ES-I3 (cell line): ENCODE data around the gene CD81.
"Not testable (repeated sequence)": the region's sequence is repeated elsewhere in the genome, so short reads cannot be mapped to it uniquely, and the experiment has no call there.

Experiments
- H3K36me3 ChIP-seq: 2 replicates; pipeline ENCODE4 v1.6.1; 2013; ENCODE audit warnings: mild to moderate bottlenecking, low read length, control low read depth, moderate library complexity; ENCODE audit not compliant: insufficient read depth
- H3K4me1 ChIP-seq: 2 replicates; pipeline ENCODE4 v1.6.1; 2013; ENCODE audit warnings: mild to moderate bottlenecking, control low read depth, low read length; ENCODE audit not compliant: insufficient read depth
- H3K9ac ChIP-seq: 2 replicates; pipeline ENCODE4 v1.6.1; 2013; ENCODE audit warnings: low read depth, mild to moderate bottlenecking, low read length, moderate library complexity
- H3K9me3 ChIP-seq: 2 replicates; pipeline ENCODE4 v1.6.1; 2013; ENCODE audit warnings: mild to moderate bottlenecking, low read length, moderate library complexity; ENCODE audit not compliant: control insufficient read depth, insufficient read depth

CD81 gene

GRCh38 chr11:2363130-2363529 is 14.0 kb upstream of the CD81 start:
- Histone ChIP-seq H3K4me1 (no peaks in the 10 kb centered on the region), H3K9ac (no peak overlapping the region), H3K9me3 (no peaks in the 10 kb centered on the region), H3K36me3 (no peaks in the 10 kb centered on the region)

- Histone ChIP-seq H3K9ac (no peak overlapping the region), H3K36me3 (no peaks in the 10 kb centered on the region), H3K9me3 (no peaks in the 10 kb centered on the region), H3K4me1 (no peaks in the 10 kb centered on the region)
Measured at GRCh38 chr11:2363577-2364370, 13.3 kb upstream of the CD81 start.

DNA sequence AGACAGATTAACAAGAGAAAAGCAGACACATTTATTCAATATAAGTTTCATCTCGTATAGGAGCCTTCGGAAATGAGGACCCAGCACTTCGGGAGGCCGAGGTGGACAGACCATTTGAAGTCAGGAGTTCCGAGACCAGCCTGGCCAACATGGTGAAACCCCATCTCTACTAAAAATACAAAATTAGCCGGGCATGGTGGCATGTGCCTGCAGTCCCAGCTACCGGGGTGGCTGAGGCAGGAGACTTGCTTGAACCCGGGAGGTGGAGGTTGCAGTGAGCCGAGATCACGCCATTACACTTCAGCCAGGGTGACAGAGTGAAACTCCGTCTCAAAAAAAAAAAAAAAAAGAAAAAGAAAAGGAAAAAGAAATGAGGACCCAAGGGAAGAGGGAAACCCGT is 12.7 kb upstream of the CD81 start:
- not testable (repeated sequence) for H3K9ac ChIP-seq, H3K9me3 ChIP-seq, H3K36me3 ChIP-seq, H3K4me1 ChIP-seq

DNA sequence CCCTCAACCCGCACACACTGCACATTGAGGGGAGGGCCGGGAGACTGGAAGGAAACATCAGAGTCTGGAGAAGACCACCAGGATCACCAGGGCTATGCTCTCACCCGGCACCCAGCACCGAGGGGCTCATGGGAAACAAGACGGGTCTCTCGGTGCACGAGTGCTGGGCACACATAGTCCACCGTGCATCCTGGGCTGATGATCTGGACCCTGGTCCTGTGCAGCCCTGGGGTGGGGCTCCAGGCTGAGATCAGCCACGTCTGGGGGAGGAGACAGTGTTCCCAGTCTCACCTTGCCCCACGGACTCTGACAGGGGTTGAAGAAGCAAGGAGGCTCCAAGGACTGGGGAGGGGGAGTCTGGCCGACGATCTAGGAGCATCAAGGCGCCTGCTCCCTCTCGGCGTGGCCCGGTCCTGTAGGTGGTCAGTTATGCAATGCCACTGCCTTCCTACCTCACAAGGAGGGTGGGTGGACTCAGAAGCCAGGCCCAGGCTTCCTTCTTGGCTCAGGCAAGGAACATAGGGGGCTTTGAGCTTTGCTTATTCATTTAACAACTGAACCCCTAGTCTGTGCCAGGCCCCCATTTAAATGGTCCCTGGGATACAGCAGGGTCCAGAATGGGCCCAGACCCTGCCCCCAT is 11.4 kb upstream of the CD81 start:
- Histone ChIP-seq H3K4me1 (no peaks in the 10 kb centered on the region), H3K9ac (no peak overlapping the region), H3K36me3 (no peaks in the 10 kb centered on the region), H3K9me3 (no peaks in the 10 kb centered on the region)

GRCh38 chr11:2366276-2366675 is 10.8 kb upstream of the CD81 start:
- Histone ChIP-seq H3K9ac (no peak overlapping the region), H3K9me3 (no peaks in the 10 kb centered on the region), H3K4me1 (no peaks in the 10 kb centered on the region), H3K36me3 (no peaks in the 10 kb centered on the region)

DNA sequence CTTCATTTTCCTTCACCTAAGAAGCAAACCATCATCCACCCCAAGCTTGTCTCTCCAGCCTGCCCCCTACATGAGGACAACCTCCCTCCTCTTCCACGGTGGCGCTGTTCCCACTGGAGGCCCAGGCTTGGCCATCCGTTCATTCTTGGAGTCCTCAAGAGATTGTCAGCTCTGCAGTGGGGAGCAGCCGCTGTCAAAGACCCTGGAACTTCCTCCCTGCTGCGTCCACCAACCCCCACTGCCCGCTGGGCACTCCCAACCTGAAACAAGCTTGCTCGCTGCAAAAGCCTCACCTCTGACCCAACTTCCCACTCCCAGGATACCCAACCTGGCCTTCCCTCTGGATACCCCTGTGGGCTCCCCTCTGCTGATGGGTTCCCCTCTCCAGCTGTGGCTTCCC is 10.4 kb upstream of the CD81 start:
- no peaks in the 10 kb centered on the region for H3K9me3 ChIP-seq
- H3K4me1 ChIP-seq = no peaks in the 10 kb centered on the region
- H3K36me3 ChIP-seq = no peaks in the 10 kb centered on the region
- no peak overlapping the region for H3K9ac ChIP-seq

DNA sequence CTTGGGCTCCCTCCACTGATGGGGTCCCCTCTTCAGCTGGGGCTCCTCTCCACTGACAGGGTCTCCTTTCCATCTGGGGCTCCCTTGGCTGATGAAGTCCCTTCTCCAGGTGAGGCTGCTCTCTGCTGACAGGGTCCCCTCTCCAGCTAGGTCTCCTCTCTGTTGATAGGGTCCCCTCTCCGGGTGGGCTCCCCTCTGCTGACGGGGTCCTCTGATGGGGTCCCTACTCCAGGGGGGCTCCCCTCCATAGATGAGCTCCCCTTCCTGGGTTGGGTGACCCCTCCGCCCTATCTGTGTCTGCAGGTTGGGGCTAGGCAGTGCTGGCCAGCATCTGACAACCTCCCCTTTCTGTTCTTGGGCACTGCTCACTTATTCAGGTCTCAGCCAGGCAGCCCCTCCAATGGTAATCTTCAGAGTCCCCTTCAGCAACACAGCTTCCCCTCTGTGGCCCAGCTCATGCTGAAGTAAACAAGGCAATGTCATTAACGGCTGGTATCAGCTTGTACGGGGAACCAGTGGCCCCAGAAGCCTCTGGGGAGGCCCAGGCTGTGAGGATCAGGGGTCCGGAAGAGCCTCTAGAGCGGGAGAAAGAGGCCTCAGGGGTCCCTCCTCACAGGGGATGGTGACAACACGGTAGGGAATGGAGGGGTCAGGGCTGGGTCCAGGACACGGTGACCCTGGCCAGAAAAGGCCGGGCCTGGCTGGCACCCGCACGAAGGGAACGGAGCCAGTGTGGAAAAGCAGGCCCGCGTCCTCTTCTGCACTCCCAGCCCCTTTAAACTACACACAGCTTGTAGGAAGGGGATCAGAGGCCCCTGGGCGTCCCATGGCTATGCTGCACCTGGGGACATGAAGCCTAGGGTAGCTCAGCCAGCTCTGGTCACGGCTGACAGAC is 9.6 kb upstream of the CD81 start:
- no peak overlapping the region for H3K9ac ChIP-seq
- no peaks in the 10 kb centered on the region for H3K36me3 ChIP-seq
- H3K9me3 ChIP-seq = no peaks in the 10 kb centered on the region
- no peaks in the 10 kb centered on the region for H3K4me1 ChIP-seq

GRCh38 chr11:2368178-2368850 is 8.8 kb upstream of the CD81 start:
- Histone ChIP-seq H3K9me3 (no peaks in the 10 kb centered on the region), H3K4me1 (no peaks in the 10 kb centered on the region), H3K9ac (no peak overlapping the region), H3K36me3 (no peaks in the 10 kb centered on the region)

- Histone ChIP-seq H3K4me1 (no peaks in the 10 kb centered on the region), H3K36me3 (no peaks in the 10 kb centered on the region), H3K9me3 (no peaks in the 10 kb centered on the region), H3K9ac (no peak overlapping the region)
Measured at GRCh38 chr11:2368851-2369180, 8.3 kb upstream of the CD81 start.

DNA sequence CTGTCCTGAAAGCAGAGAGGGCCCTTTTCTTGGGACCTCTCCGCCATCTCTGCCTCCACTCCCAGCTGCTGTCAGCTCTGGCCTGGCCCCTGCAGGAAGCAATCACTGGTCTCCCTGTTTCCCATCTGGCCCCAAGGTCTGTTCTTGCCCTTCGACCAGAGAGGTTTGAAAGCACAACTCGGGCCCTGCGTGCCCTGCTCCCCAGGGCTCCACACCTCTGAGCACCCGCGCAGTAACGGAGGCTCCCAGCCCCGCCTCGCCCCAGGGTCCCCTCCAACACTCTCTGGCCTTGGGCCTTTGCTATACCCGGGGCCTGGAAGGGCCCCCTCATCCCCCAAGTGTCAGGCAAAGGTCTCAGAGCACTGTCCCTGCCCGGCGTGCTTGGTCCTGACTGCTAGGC is 7.8 kb upstream of the CD81 start:
- Histone ChIP-seq H3K36me3 (no peaks in the 10 kb centered on the region), H3K9ac (no peak overlapping the region)

GRCh38 chr11:2369896-2370295 is 7.2 kb upstream of the CD81 start:
- Histone ChIP-seq H3K9me3 (no peaks in the 10 kb centered on the region), H3K9ac (no peak overlapping the region), H3K4me1 (no peaks in the 10 kb centered on the region), H3K36me3 (no peaks in the 10 kb centered on the region)

More for the DNA sequence above, 7.8 kb upstream of the CD81 start:
- Histone ChIP-seq H3K9me3 (no peaks in the 10 kb centered on the region), H3K4me1 (no peaks in the 10 kb centered on the region)

DNA sequence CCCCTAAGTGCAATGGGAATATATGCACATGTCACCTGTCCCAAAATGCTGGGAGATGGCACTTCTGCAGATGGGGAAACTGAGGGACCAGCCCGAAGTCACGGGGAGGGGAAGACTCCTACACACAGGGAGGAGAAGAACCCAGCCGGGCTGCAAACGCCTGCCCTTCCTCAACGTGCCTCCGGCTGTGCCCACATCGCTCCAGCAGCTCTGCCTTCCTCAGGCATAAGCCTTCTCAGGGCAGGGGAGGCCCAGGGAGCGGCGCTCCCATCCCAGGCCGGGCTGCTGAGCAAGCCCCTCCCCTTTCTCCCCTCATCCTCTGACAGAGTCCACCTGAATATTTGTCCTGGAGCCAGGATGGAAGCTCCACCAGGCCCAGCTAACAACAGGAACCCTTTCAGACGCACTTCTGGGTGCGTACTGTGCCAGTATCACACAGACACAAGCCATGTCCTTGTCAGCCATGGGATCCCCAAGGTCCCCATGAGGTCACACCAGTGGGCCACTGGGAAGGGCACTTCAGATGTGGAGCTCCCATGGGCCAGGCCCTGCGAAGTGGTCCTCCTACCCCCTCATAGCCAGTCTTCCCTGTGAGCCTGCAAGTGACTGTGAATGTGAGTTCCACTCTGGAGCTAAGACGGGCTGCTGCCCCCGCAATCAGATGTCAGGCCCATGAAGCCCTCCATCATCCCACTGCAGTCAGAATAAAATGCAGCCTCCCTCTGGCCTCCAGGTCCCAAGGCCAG is 2.5 kb upstream of the CD81 start:
- H3K4me1 ChIP-seq = peaks cover 3% of the 10 kb centered on the region; the same call in 1 of the 2 replicates
- H3K9ac ChIP-seq = no peak overlapping the region
- H3K36me3 ChIP-seq = no peaks in the 10 kb centered on the region
- no peaks in the 10 kb centered on the region for H3K9me3 ChIP-seq

DNA sequence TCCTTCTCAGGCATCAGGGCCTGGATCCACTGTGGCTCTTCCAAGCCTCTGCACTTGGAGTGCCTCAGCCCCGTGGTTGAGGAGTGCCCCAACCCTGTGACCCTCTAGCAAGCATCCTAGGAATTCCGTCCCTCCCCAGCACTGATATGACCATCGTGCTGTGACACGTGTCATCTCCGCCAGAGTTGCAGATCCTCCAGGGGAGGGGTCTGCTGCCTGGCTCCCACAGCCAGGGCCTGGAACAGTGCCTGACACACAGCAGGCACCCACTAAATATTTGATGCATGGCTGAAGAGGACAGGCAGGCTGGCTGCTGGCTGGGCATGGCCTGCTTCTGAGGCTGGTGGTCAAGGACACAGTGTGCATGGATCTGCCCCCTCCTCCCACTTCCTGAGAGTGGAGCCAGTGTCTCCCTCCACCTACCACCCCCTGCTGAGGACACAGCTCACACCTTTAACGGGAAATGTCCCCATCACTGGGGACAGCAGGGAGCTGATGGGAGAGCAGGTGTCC is 1.7 kb upstream of the CD81 start:
- no peaks in the 10 kb centered on the region for H3K36me3 ChIP-seq
- no peak overlapping the region for H3K9ac ChIP-seq
- H3K4me1 ChIP-seq = peaks cover 3% of the 10 kb centered on the region; the same call in 1 of the 2 replicates
- no peaks in the 10 kb centered on the region for H3K9me3 ChIP-seq
